Vagina (tissue), 2 donors: ENCODE results near the gene ASAP3.

Source experiments
- CTCF ChIP-seq, 3 experiments: fragments of 450-650 bp in 2 of 3; fragments of 200-600 bp in 1 of 3; sonication (generic) in 1 of 3; IDR thresholded peaks; one replicate each; pipeline ENCODE4 v1.5.1; 2017 to 2019; ENCODE audit warnings: antibody characterized with exemption in 3 of 3, mild to moderate bottlenecking in 2 of 3, moderate library complexity in 2 of 3
- POLR2A ChIP-seq, 2 donors: fragments of 450-650 bp; IDR thresholded peaks; one replicate each; pipeline ENCODE4 v1.6.1; 2017; ENCODE audit warnings: antibody characterized with exemption in 2 of 2, mild to moderate bottlenecking in 2 of 2, moderate library complexity in 2 of 2
- POLR2AphosphoS5 ChIP-seq, 2 donors: sonication (generic); formaldehyde crosslinking; IDR thresholded peaks; one replicate each; pipeline ENCODE4 v1.9.0; 2017; ENCODE audit warnings: antibody characterized with exemption in 2 of 2, mild to moderate bottlenecking in 2 of 2, low read depth in 1 of 2; ENCODE audit not compliant: insufficient read depth in 1 of 2

GRCh38 chr1:23422241-23422877 lies 61.6 kb downstream of the ASAP3 start:
- no peak for TF ChIP-seq CTCF (IDR thresholded peaks at IDR 0.05)
- no peak for TF ChIP-seq POLR2A (IDR thresholded peaks at IDR 0.05)
- peak in 1 of 2 donors; percentile 60 for TF ChIP-seq POLR2AphosphoS5 (IDR thresholded peaks at IDR 0.05; ENCODE audit: insufficient read depth in 1 of 2, low read depth in 1 of 2)
